K562 (cell line): Measurements from ENCODE around the gene HMGCL. TPM values are rescaled to one million over a fixed set of nuclear protein-coding genes. Genes with fewer than 3 reads are reported as not detected.

Source experiments
- ATAC-seq: fragments of 200-7000 bp; cut with Tn5 transposase; 3 replicates; pipeline ENCODE4 v1.9.1; 2020; ENCODE audit warnings: moderate library complexity
- Bru-seq: library from RNA; stranded (reverse); fragments of 400-500 nt; gene quantifications from one replicate; lab custom pipeline; 2021; lab: Mats Ljungman, UMichigan
- BruChase-seq, 2 experiments: library from RNA; stranded (reverse); fragments of 400-500 nt; gene quantifications; one replicate each; lab custom pipeline; 2021; lab: Mats Ljungman, UMichigan
- BruUV-seq: library from RNA; stranded (reverse); fragments of 400-500 nt; replicated peaks from 2 replicates; lab custom pipeline; 2021; lab: Mats Ljungman, UMichigan
- CTCF ChIA-PET: fragments of 300-600 bp; formaldehyde crosslinking; extraction: SDS; loops from one replicate; lab custom pipeline; 2021; ENCODE audit warnings: low intra/inter-chr PET ratio; lab: Yijun Ruan, JAX
- POLR2A ChIA-PET: fragments of 300-600, 350-650 bp; sonication (Branson Sonifier 250); formaldehyde crosslinking; extraction: SDS; loops from one replicate; lab custom pipeline; 2021; ENCODE audit warnings: antibody characterized with exemption, inconsistent platforms; lab: Yijun Ruan, JAX
- DNase-seq, 4 experiments: peaks; one replicate each; pipeline versions ENCODE4 v3.0.0 to v3.0.0-alpha.2; 2011 to 2018; ENCODE audit warnings: low spot score in 3 of 4, mixed read lengths in 3 of 4; ENCODE audit errors: extremely low read depth in 1 of 4
- FAIRE-seq: peaks from 2 replicates; lab custom pipeline; 2011; peaks lifted over from hg19 to GRCh38; lab: Jason Lieb, UNC
- H2AFZ ChIP-seq: 2 replicates; pipeline ENCODE4 v1.6.0; 2011; ENCODE audit warnings: low read depth, low read length, control low read depth, inconsistent platforms
- H3K27ac ChIP-seq: fragments of 200-600 bp; 3 replicates; pipeline ENCODE4 v1.8.0; 2011; ENCODE audit warnings: low read depth, mild to moderate bottlenecking, control low read depth, inconsistent platforms, low read length, moderate library complexity, mixed read lengths; ENCODE audit errors: extremely low read depth
- H3K27me3 ChIP-seq, 2 experiments: fragments of 300-600 bp in 1 of 2; 2 replicates in 1 of 2; 3 replicates in 1 of 2; pipeline versions ENCODE4 v1.6.0 to v1.8.0; 2011; ENCODE audit warnings: inconsistent platforms in 2 of 2, low read length in 2 of 2, mild to moderate bottlenecking in 1 of 2, mixed read lengths in 1 of 2, moderate library complexity in 1 of 2; ENCODE audit not compliant: control insufficient read depth in 2 of 2, insufficient read depth in 2 of 2
- H3K36me3 ChIP-seq: fragments of 300-600 bp; 3 replicates; pipeline ENCODE4 v1.8.0; 2011; ENCODE audit warnings: mild to moderate bottlenecking, low read length, inconsistent platforms; ENCODE audit not compliant: control insufficient read depth, insufficient read depth
- H3K4me1 ChIP-seq, 2 experiments: fragments of 200-600 bp in 1 of 2; replicated peaks in 1 of 2; 2 replicates in 1 of 2; 3 replicates in 1 of 2; pipeline versions ENCODE4 v1.5.1 to v1.8.0; 2011; ENCODE audit warnings: inconsistent platforms in 2 of 2, low read length in 2 of 2, mild to moderate bottlenecking in 1 of 2, mixed read lengths in 1 of 2, moderate library complexity in 1 of 2; ENCODE audit not compliant: control insufficient read depth in 2 of 2, insufficient read depth in 2 of 2
- H3K4me2 ChIP-seq: 2 replicates; pipeline ENCODE4 v1.6.1; 2011; ENCODE audit warnings: low read length, control low read depth, inconsistent platforms, mixed read lengths; ENCODE audit not compliant: insufficient read depth
- H3K4me3 ChIP-seq: fragments of 200-600 bp; sonication (generic), shearing (Covaris generic); 2 replicates; pipeline ENCODE4 v1.5.1; 2016; ENCODE audit warnings: control low read depth, inconsistent platforms
- H3K79me2 ChIP-seq: fragments of 200-600 bp; 3 replicates; pipeline ENCODE4 v1.8.0; 2011; ENCODE audit warnings: low read length, inconsistent platforms; ENCODE audit not compliant: control insufficient read depth, insufficient read depth
- H3K9ac ChIP-seq, 2 experiments: 2 replicates each; pipeline versions ENCODE4 v1.6.0 to v1.6.1; 2011; ENCODE audit warnings: low read depth in 2 of 2, low read length in 2 of 2, control low read depth in 1 of 2, inconsistent platforms in 1 of 2, mild to moderate bottlenecking in 1 of 2, mixed read lengths in 1 of 2; ENCODE audit not compliant: insufficient read depth in 1 of 2
- H3K9me1 ChIP-seq: one replicate; pipeline ENCODE4 v1.6.0; 2011; ENCODE audit warnings: inconsistent platforms, mild to moderate bottlenecking, low read length, moderate library complexity; ENCODE audit not compliant: control insufficient read depth, insufficient read depth
- H3K9me3 ChIP-seq: replicated peaks from 2 replicates; pipeline ENCODE4 v1.5.1; 2011; ENCODE audit warnings: low read depth, low read length, inconsistent platforms; ENCODE audit not compliant: control insufficient read depth, insufficient read depth
- H4K20me1 ChIP-seq: replicated peaks from 2 replicates; pipeline ENCODE4 v1.6.1; 2011; ENCODE audit warnings: low read length, inconsistent platforms, mixed read lengths; ENCODE audit not compliant: control insufficient read depth, insufficient read depth
- DNMT1 ChIP-seq: fragments of 450-650 bp; IDR thresholded peaks from 2 replicates; pipeline ENCODE4 v1.6.1; 2016; ENCODE audit warnings: antibody characterized with exemption, mild to moderate bottlenecking
- PRDM10 ChIP-seq: fragments of 450-650 bp; IDR thresholded peaks from 2 replicates; pipeline ENCODE4 v1.6.1; 2018; ENCODE audit not compliant: partially characterized antibody
- RBBP5 ChIP-seq: fragments of 200-600 bp; sonication (generic); IDR thresholded peaks from 2 replicates; pipeline ENCODE4 v1.6.1; 2012; ENCODE audit warnings: borderline replicate concordance, mild to moderate bottlenecking, low read length, control low read depth, inconsistent platforms; ENCODE audit not compliant: insufficient read depth, poor library complexity, severe bottlenecking
- TAF9B ChIP-seq: fragments of 450-650 bp; IDR thresholded peaks from 2 replicates; pipeline ENCODE4 v1.6.1; 2018; ENCODE audit warnings: mild to moderate bottlenecking; ENCODE audit not compliant: partially characterized antibody
- ZFX ChIP-seq: sonication (generic); formaldehyde crosslinking; IDR thresholded peaks from 2 replicates; pipeline ENCODE4 v1.8.0; 2022; ENCODE audit warnings: mild to moderate bottlenecking, missing genetic modification reagents, moderate library complexity
- ZNF41 ChIP-seq: fragments of 250-450 bp; sonication (Bioruptor Pico); conservative IDR thresholded peaks from 2 replicates; pipeline ENCODE4 v1.4.0; 2020; ENCODE audit warnings: mild to moderate bottlenecking
- WGBS: fragments of 100-300 bp; shearing (Covaris generic); methylation state at CpG from one replicate; pipeline ENCODE4 v1.1.6; 2016; ENCODE audit warnings: low coverage, mixed read lengths; ENCODE audit not compliant: insufficient coverage; ENCODE audit errors: missing lambda C conversion rate; 5-methylcytosine and 5-hydroxymethylcytosine counted together
- in situ Hi-C: fragments of 300-500 bp; cut with MboI; formaldehyde crosslinking; loops from 4 replicates; pipeline ENCODE4 v1.15.0; 2018; ENCODE audit warnings: inconsistent platforms, mixed read lengths
- intact Hi-C: fragments of 100-400 bp; cut with micrococcal nuclease; formaldehyde crosslinking; loops from 2 replicates; pipeline ENCODE4 v1.14.2; 2022
- long read RNA-seq, 3 experiments: library from polyadenylated mRNA in 2 of 3; library from RNA in 1 of 3; unstranded in 2 of 3; stranded (forward) in 1 of 3; transcript quantifications; one replicate each; pipeline ENCODE4 v2.0.0, GENCODE V29; 2019 to 2022
- polyA minus RNA-seq, 3 experiments: library from RNA; depleted of rRNA, polyadenylated mRNA; stranded (reverse); fragments of >200 nt; gene quantifications; 2 replicates each; pipeline ENCODE4 v1.2.3, GENCODE V29; 2011
- polyA plus RNA-seq, 8 experiments: library from polyadenylated mRNA; depleted of rRNA in 4 of 8; stranded (reverse) in 5 of 8; unstranded in 3 of 8; fragments of >200 nt; fragmentation: Nextera tagmentation in 2 of 8; fragmentation: Illumina TruSeq in 1 of 8; extraction: Ambion mirVana in 2 of 8; extraction: Trizol in 1 of 8; gene quantifications; 2 replicates each; pipeline versions ENCODE4 v1.2.1 to v1.2.3, GENCODE V29; 2011 to 2014; ENCODE audit warnings: inconsistent platforms in 1 of 8, missing spikeins in 1 of 8
- total RNA-seq, 7 experiments: library from RNA; depleted of rRNA in 6 of 7; stranded (reverse); fragments of >200 nt in 6 of 7; fragmentation: Illumina TruSeq in 2 of 7; extraction: Trizol in 2 of 7; gene quantifications; 2 replicates each; pipeline versions ENCODE4 v1.2.1 to v1.2.3, GENCODE V29; 2011 to 2021; ENCODE audit warnings: low replicate concordance in 1 of 7
- TF ChIP-seq, protein P1 (sequence below): sonication (generic); formaldehyde crosslinking; IDR thresholded peaks from 2 replicates; pipeline ENCODE4 v1.8.0; 2022; ENCODE audit warnings: missing genetic modification reagents, mild to moderate bottlenecking, moderate library complexity, borderline replicate concordance
- TF ChIP-seq, protein P2 (sequence below), 3 experiments: fragments of 200-800 bp in 1 of 3; sonication (Bioruptor generic) in 1 of 3; sonication (generic) in 1 of 3; formaldehyde crosslinking in 1 of 3; IDR thresholded peaks; 2 replicates each; pipeline versions ENCODE4 v1.6.1 to v1.8.0; 2016 to 2022; ENCODE audit warnings: mild to moderate bottlenecking in 2 of 3, missing compliant biosample characterization in 2 of 3, missing genetic modification characterization in 2 of 3, missing genetic modification reagents in 1 of 3

The HMGCL gene
- total RNA-seq (2011; cell fraction: chromatin; rRNA removed; ENCODE audit: low replicate concordance), result 44.6 and 54.9 TPM in 2 replicates
- total RNA-seq (2011; cell fraction: nucleolus; rRNA removed), result 33.6 and 36.7 TPM in 2 replicates
- 43.8 and 70.2 TPM in 2 replicates for total RNA-seq (2011; cell fraction: nucleoplasm; rRNA removed)
- total RNA-seq (2014; rRNA removed) (24.2 TPM in 2 replicates), total RNA-seq (2014; rRNA removed; fragmentation: Illumina TruSeq; extraction: Trizol) (14.7 and 18.8 TPM in 2 replicates), total RNA-seq (2015; rRNA removed; fragmentation: Illumina TruSeq; extraction: Trizol) (15.5 and 18.0 TPM in 2 replicates), total RNA-seq (2021) (19.5 and 20.3 TPM in 2 replicates), polyA plus RNA-seq (2011; rRNA removed) (37.8 and 43.1 TPM in 2 replicates), polyA plus RNA-seq (2014; fragmentation: Illumina TruSeq; extraction: Trizol) (22.6 and 23.9 TPM in 2 replicates), polyA plus RNA-seq (2014; fragmentation: Nextera tagmentation; extraction: Ambion mirVana) (10 to 100 TPM; 73.0 to 82.2 TPM), polyA plus RNA-seq (2014; rRNA removed) (23.2 and 24.6 TPM in 2 replicates), polyA minus RNA-seq (2011; rRNA and poly(A)+ RNA removed) (26.6 and 26.7 TPM in 2 replicates), Bru-seq, nascent RNA (percentile 68 among the genes with signal in this experiment), BruChase-seq, experiment 1, labeled RNA remaining after a 2-hour chase (percentile 58 among the genes with signal in this experiment), BruChase-seq, experiment 2, labeled RNA remaining after a 6-hour chase (percentile 57 among the genes with signal in this experiment)
- 29.4 and 39.5 TPM in 2 replicates for polyA plus RNA-seq (2011; cell fraction: cytosol; rRNA removed)
- polyA plus RNA-seq (2011; cell fraction: nucleus; rRNA removed), result 22.1 and 29.0 TPM in 2 replicates
- 21.8 and 49.2 TPM in 2 replicates for polyA plus RNA-seq (2012)
- 9.7 and 10.6 TPM in 2 replicates for polyA minus RNA-seq (2011; cell fraction: cytosol; rRNA and poly(A)+ RNA removed)
- 8.5 and 13.7 TPM in 2 replicates for polyA minus RNA-seq (2011; cell fraction: nucleus; rRNA and poly(A)+ RNA removed)
- long read RNA-seq, experiment 1, transcript HMGCL-203 (9 exons, 1,600 nt), result major isoform, 49 of 60 reads
- long read RNA-seq, experiment 1, partial matches to known transcripts, result 3 of 60 reads
- long read RNA-seq, experiment 1, other reads (novel, unspliced or antisense), result 4 of 60 reads
- long read RNA-seq, experiment 2, transcript HMGCL-203 (9 exons, 1,600 nt), result major isoform, 14 of 26 reads
- long read RNA-seq, experiment 2, partial matches to known transcripts, result 3 of 26 reads
- long read RNA-seq, experiment 2, other reads (novel, unspliced or antisense), result 4 of 26 reads
- long read RNA-seq, experiment 3, transcript HMGCL-203 (9 exons, 1,600 nt), result major isoform, 19 of 20 reads
- long read RNA-seq, experiment 3, partial matches to known transcripts, result 1 of 20 reads
- long read RNA-seq, experiment 3, other reads (novel, unspliced or antisense), result 0 of 20 reads

- under 1% methylated on average over 24 of the region's 42 CpGs for WGBS
- ATAC-seq (peak; percentile 98), DNase-seq (peak; percentile 96 to 97 (median 97)), FAIRE-seq (peak; percentile 95)
- no TSS peak for BruUV-seq
- Histone ChIP-seq H3K36me3 (no peaks in the 10 kb centered on the region; the same call in 2 of the 3 replicates), H3K4me2 (peak within 1 kb of the TSS; percentile 100), H3K9ac (peak within 1 kb of the TSS; percentile 99), H3K4me3 (peak within 1 kb of the TSS; percentile 90), H3K27me3 (no peaks in the 10 kb centered on the region), H4K20me1 (no peaks in the 10 kb centered on the region), H2AFZ (peak within 1 kb of the TSS; percentile 93), H3K9me3 (no peaks in the 10 kb centered on the region), H3K9me1 (no peaks in the 10 kb centered on the region), H3K79me2 (peaks cover 14% of the 10 kb centered on the region), H3K4me1 (peaks cover 5 to 20% of the 10 kb centered on the region in 2 experiments; a peak in 4 of 5 replicates), H3K27ac (peak within 1 kb of the TSS; percentile 88)
- intact Hi-C loops, result no loop called here
- POLR2A ChIA-PET, result interaction anchor here (0.7 to 3.3 kb wide), 7 partner anchors 9 to 328 kb away, joined by 3 to 12 read pairs (median 4); no protein-coding TSS in a partner anchor
- CTCF ChIA-PET, result no interaction called here
- in situ Hi-C loops, result no loop called here
- no peak for TF ChIP-seq PRDM10
- TF ChIP-seq, protein P1, sequence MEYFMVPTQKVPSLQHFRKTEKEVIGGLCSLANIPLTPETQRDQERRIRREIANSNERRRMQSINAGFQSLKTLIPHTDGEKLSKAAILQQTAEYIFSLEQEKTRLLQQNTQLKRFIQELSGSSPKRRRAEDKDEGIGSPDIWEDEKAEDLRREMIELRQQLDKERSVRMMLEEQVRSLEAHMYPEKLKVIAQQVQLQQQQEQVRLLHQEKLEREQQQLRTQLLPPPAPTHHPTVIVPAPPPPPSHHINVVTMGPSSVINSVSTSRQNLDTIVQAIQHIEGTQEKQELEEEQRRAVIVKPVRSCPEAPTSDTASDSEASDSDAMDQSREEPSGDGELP (CRISPR knock-in tag), result peak; percentile 100
- TF ChIP-seq, protein P2, sequence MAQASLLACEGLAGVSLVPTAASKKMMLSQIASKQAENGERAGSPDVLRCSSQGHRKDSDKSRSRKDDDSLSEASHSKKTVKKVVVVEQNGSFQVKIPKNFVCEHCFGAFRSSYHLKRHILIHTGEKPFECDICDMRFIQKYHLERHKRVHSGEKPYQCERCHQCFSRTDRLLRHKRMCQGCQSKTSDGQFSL (CRISPR knock-in tag; IDR thresholded peaks at IDR 0.05), result no peak
- TF ChIP-seq, protein P2 (tag; IDR thresholded peaks at IDR 0.05), result no peak
- peak; percentile 99 for TF ChIP-seq TAF9B
- TF ChIP-seq DNMT1, result no peak
- peak; percentile 91 for TF ChIP-seq RBBP5
- peak; percentile 77 for TF ChIP-seq ZFX (CRISPR knock-in tag)
- TF ChIP-seq ZNF41, result no peak
These were observed at the start of gene HMGCL for GRCh38 chr1:23825076-23825761. HMGCL (minus strand) TSS chr1:23825429; CDS start chr1:23825415, 14 bp downstream.
